GM21528 (cell line): ENCODE data around the gene ATF1.
"Not testable (repeated sequence)": the region's sequence is repeated elsewhere in the genome, so short reads cannot be mapped to it uniquely, and the experiment has no call there.

Experiments used
- ATAC-seq: cut with Tn5 transposase; IDR thresholded peaks from one replicate; pipeline ENCODE4 v1.9.1; 2021; ENCODE audit warnings: mild to moderate bottlenecking, moderate library complexity; ENCODE audit not compliant: unreplicated experiment, low FRiP score

ATF1 gene

DNA sequence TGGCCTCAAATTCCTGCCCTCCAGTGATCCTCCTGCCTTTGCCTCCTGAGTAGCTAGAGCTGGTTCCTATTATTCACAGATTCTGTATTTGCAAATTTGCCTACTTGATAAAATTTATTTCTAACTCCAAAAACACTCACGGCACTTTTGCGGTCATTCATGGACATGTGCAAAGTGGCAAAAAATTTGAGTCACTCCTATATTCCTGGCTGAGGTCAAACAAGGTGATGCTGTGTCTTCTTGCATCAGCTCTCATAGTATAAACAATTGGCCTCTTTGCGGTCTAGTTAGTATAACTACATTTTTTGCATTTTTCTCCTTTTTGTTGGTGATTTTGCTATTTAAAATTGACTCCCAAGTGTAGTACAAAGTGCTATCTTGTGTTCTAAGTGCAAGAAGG is 24.7 kb downstream of the ATF1 start:
- ATAC-seq = no peak

- no peak for ATAC-seq
Measured at GRCh38 chr12:50790081-50790480, 26.2 kb downstream of the ATF1 start.

DNA sequence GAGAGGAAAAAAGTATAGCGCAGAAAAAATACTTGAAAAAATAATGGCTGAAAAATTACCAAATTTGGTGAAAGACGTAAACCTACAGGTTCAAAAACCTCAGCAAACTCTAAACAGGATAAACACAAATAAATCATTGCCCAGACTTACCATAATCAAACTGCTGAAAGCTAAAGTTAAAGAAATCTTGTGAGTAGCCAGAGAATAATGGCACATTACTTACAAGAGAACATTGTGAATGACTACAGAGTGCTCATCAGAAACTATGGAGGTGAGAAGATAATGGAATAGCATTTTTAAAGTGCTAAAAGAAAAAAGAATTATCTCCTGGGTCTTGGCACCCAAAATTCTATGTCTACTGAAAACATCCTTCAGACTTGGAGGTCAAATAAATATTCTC is 36.0 kb downstream of the ATF1 start:
- ATAC-seq = no peak

- no peak for ATAC-seq
Measured at GRCh38 chr12:50803230-50803875, 39.5 kb downstream of the ATF1 start.

- ATAC-seq = no peak
Measured at GRCh38 chr12:50806176-50806575, 42.3 kb downstream of the ATF1 start.

GRCh38 chr12:50809131-50809530 is 45.2 kb downstream of the ATF1 start:
- not testable (repeated sequence) for ATAC-seq

GRCh38 chr12:50814921-50815320 is 51.0 kb downstream of the ATF1 start:
- not testable (repeated sequence) for ATAC-seq

DNA sequence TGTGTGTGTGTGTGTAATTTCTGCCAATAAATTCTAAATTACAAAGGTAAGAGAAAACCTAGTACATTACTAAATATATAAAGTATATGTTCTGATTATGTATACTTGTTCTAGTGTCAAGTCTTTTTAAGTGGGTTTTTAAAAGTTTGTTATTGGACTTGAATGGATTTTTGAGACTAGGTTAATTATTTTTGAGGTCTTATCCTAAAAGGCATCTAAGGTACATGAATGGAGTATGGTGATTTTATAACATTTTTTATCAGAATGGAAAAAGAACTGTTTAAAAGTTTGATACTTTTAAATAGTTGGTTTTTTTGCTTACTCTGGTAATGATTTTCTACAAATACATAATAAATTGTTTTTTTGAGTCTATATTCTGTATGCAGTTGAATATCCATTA is 56.3 kb downstream of the ATF1 start:
- no peak for ATAC-seq

- ATAC-seq = no peak
Measured at GRCh38 chr12:50822082-50822481, 58.2 kb downstream of the ATF1 start.

DNA sequence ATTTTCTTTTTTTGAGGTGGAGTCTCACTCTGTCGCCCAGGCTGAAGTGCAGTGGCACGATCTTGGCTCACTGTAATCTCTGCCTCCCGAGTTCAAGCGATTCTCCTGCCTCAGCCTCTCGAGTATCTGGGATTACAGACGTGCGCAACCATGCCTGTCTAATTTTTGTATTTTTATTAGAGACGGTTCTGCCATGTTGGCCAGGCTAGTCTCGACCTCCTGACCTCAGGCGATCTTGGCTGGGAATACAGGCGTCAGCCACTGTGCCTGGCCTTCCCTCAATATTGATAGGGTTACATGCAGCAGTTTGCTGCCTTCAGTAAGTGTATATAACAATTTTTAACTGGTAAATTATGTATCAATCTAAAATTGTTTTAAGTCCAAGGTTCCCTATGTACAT is 59.8 kb downstream of the ATF1 start:
- ATAC-seq = not testable (repeated sequence)

DNA sequence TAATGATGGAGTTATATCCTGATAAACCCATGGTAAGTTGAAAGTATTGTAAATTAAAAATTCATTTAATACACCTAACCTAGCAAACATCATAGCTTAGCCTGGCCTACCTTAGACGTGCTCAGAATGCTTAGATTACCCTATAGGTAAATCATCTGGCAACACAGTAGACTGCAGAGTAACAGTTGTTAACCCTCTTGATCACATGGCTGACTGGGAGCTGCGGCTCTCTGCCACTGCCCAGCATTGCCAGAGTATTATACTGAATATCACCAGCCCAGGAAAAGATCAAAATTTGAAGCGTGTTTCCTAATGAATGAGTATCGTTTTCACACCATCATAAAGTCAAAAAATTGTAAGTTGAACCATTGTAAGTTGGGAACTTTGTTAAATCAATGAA is 61.0 kb downstream of the ATF1 start:
- ATAC-seq = no peak

DNA sequence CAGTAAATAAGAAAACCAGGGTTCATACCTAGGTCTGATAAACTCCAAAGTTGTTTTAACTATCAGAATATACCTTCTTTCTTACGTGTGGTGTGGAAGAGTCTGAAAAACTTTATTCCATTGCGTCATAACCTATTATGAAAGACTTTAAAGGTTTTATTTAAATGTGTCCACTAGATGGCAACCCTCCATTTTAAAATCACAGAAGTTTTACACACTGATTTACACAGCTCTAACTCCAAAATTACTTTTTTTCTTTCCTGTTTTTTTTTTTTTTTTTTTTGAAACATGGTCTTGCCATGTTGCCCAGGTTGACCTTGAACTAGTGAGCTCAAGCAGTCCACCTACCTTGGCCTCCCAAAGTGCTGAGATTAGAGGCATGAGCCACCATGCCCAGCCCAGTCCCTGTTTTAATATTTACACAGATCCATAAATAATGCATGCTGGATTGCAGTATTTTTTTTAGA is 61.5 kb downstream of the ATF1 start:
- no peak for ATAC-seq

DNA sequence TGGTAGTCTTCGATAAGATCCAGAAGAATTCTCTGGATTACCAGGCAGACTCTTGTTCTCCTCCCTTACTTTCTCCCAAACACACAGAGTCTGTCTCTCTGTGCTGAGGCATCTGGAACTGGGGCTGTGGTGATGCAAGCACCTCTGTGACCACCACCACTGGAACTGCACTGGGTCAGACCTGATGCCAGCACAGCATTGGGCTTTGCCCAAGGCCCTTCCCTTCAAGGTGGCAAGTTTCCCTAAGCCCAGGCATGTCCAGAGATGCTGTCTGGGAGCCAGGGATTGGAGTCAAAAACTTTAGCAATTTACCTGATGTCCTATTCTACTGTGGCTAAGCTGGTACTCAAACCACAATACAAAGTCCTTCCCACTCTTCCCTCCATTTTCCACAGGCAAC is 64.2 kb downstream of the ATF1 start:
- no peak for ATAC-seq

- ATAC-seq = no peak
Measured at GRCh38 chr12:50828886-50829285, 65.0 kb downstream of the ATF1 start.

GRCh38 chr12:50833801-50834200 is 69.9 kb downstream of the ATF1 start:
- ATAC-seq = not testable (repeated sequence)

- ATAC-seq = no peak
Measured at GRCh38 chr12:50839042-50839441, 75.1 kb downstream of the ATF1 start.

GRCh38 chr12:50840809-50841487 is 77.0 kb downstream of the ATF1 start:
- ATAC-seq = no peak

- ATAC-seq = no peak
Measured at GRCh38 chr12:50841716-50842531, 78.0 kb downstream of the ATF1 start.

DNA sequence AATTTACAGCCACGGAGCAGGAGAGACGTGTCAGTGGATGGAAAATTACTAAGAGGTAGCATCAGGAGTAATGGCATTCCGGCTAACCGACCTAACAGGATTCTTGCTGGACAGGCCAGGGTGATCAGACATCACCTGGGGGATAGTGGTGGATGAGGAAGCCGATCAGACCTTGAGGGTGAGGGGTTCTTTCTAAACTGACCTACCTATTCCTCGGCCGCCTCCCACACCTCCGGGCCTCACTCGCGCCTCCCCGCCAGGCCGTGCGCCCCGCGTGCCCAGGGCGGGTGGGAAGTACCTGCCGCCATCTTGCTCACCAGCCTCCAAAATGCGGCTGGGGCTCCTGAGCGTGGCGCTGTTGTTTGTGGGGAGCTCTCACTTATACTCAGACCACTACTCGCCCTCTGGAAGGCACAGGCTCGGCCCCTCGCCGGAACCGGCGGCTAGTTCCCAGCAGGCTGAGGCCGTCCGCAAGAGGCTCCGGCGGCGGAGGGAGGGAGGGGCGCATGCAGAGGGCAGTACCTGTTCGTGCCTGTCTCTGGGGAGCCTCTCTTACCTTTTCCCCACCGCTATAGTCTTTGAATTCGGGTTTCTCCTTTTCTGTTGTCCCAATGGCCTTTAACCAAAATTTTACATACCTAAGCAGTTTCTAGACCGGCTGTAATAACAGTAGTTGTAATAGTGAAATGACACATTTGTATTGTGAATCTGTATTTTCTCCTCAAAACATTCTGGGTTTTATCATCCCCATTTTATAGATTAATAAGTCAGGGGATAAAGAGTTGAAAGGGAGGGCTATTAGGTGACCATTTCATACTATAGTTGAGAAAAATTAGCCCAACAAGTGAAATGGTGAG is 79.0 kb downstream of the ATF1 start, which contains the start of gene TMPRSS12:
Gene TMPRSS12, plus strand, starts transcription at position 290 of the 857 bp plus-strand sequence. Its CDS starts 39 bp downstream, at position 329.
- ATAC-seq = no peak

- no peak for ATAC-seq
Measured at GRCh38 chr12:50845021-50845647, 81.2 kb downstream of the ATF1 start.
